Myocyte (in vitro differentiated cells): Measurements from ENCODE around the gene CALHM4. TPM values are rescaled to one million over a fixed set of nuclear protein-coding genes. Genes with fewer than 3 reads are reported as not detected.
"Not testable (repeated sequence)": the region's sequence is repeated elsewhere in the genome, so short reads cannot be mapped to it uniquely, and the experiment has no call there.

Experiments used
- DNase-seq: peaks from one replicate; pipeline ENCODE4 v3.0.0-alpha.2; 2012; ENCODE audit warnings: low read depth
- total RNA-seq: library from RNA; depleted of rRNA; stranded (reverse); fragments of >200 nt; gene quantifications from 2 replicates; pipeline ENCODE4 v1.2.3, GENCODE V29; 2014

CALHM4 gene
- total RNA-seq, 1 donor from 2014 or later = not detected

DNA sequence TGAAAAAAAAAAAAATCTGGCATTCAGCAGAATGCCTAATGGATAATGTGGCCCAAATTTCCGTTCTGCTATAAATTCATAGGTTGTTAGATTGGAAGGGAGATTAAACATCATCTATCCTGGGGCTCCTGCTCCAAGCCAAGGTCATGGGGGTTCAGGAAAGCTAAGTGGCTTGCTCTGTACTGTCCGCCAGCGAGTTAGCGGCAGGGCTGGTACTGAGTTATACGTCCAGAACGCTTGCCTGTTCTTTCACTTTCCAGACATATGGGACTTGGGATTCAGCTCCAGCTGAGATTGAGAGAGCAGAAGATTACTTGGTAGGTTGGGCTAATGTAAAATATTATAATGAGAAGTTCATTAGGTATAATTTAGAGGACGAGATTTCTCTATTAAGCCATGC is 18.6 kb downstream of the CALHM4 start:
- DNase-seq = peak; percentile 30

- DNase-seq = no peak
Measured at GRCh38 chr6:116575227-116575626, 21.7 kb downstream of the CALHM4 start.

- DNase-seq = no peak
Measured at GRCh38 chr6:116577486-116577885, 23.9 kb downstream of the CALHM4 start.

GRCh38 chr6:116578335-116578734 is 24.8 kb downstream of the CALHM4 start:
- DNase-seq = no peak

DNA sequence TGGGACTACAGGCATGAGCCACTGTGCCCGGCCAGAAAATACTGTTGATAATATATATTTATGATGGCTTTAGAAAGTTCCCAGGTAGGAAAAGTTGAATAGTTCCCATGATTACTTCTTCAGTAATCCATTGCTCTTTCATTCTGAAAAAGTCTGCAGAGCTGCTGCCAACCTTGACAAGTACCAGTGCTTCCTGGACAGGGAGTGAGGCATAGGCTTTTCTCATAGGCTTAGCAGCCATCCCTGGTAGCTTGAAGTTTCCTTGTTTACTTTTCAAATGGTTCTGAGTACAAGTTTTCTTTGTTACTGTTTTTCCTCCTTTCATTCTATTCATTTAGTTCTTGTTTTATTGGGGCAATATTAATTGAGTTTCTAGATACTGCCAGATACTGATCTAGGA is 25.6 kb downstream of the CALHM4 start:
- DNase-seq = no peak

GRCh38 chr6:116580198-116580597 is 26.6 kb downstream of the CALHM4 start:
- peak; percentile 9 for DNase-seq

- DNase-seq = no peak
Measured at GRCh38 chr6:116586276-116586675, 32.7 kb downstream of the CALHM4 start.

GRCh38 chr6:116586738-116587137 is 33.2 kb downstream of the CALHM4 start:
- DNase-seq = no peak

DNA sequence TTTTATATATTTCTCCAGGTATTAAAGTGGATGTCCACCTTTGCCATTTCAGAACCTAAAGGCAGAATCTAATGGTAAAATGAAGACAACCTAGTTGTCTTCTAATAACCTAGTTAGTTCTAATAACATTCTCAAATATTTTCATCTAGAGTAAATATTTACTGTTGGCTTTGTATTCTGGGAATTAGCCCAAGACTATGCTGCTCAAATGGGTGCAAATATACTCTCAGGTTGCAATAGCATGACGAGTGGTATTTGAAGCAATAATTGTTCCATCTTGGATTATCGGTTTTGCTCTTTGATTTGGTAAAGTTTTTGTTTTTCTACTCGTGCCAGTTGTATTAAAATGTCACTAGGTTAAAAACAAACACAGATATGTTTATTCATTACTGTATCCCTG is 41.7 kb downstream of the CALHM4 start:
- no peak for DNase-seq

- DNase-seq = peak; percentile 57
Measured at GRCh38 chr6:116596815-116597214, 43.3 kb downstream of the CALHM4 start.

GRCh38 chr6:116603916-116604315 is 50.4 kb downstream of the CALHM4 start:
- not testable (repeated sequence) for DNase-seq

DNA sequence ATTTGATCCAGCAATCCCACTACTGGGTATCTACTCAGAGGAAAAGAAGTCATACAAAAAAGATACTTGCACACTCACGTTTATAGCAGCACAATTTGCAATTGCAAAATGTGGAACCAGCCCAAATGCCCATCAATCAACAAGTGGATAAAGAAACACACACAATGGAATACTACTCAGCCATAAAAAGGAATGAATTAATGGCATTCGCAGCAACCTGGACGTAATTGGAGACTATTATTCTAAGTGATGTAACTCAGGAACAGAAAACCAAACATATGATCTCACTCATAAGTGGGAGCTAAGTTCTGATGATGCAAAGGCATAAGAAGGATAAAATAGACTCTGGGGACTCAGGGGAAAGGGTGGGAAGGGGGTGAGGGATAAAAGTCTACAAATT is 51.3 kb downstream of the CALHM4 start:
- DNase-seq = not testable (repeated sequence)

DNA sequence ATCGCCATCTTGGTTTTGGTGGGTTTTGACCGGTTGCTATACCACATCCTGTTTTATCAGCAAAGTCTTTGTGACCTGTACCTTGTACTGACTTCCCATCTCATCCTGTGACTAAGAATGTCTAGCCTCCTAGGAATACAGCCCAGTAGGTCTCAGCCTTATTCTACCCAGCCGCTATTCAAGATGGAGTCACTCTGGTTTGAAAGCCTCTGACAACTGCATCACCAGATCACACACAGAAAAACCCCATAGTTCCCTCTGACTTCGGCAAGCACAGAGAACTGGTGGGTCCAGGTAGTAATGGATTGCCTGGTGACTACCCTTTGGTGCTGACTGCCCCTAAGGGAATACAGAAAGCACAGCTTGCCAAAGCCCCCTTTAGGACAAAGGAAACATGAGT is 52.4 kb downstream of the CALHM4 start:
- DNase-seq = no peak

Other genes with a start within 250 kb of the CALHM4 start
- 31.6 and 32.5 TPM in 2 replicates for gene DSE, start 182.8 kb upstream of the CALHM4 start, total RNA-seq
- gene CALHM6, start 92.4 kb upstream of the CALHM4 start, total RNA-seq = 0.31 TPM in 1 of 2 replicates, not detected in the other
- gene CALHM5, start 42.1 kb upstream of the CALHM4 start, total RNA-seq = 5.0 and 5.4 TPM in 2 replicates
- gene TRAPPC3L, start 8.1 kb upstream of the CALHM4 start, total RNA-seq = 0.35 TPM in 1 of 2 replicates, not detected in the other
- 32.2 and 32.5 TPM in 2 replicates for gene RWDD1, start 17.8 kb downstream of the CALHM4 start, total RNA-seq
- gene RSPH4A, start 62.7 kb downstream of the CALHM4 start, total RNA-seq = 1.2 and 1.9 TPM in 2 replicates
- gene ZUP1, start 115.0 kb downstream of the CALHM4 start, total RNA-seq = 10.1 and 11.0 TPM in 2 replicates
- gene KPNA5, start 127.5 kb downstream of the CALHM4 start, total RNA-seq = 21.3 and 27.2 TPM in 2 replicates
- gene FAM162B, start 212.0 kb downstream of the CALHM4 start, total RNA-seq = not detected in 2 replicates